ENCODE data around the gene TMEM69.
"Not testable (repeated sequence)": the region's sequence is repeated elsewhere in the genome, so short reads cannot be mapped to it uniquely, and the experiment has no call there.

TMEM69 gene

DNA sequence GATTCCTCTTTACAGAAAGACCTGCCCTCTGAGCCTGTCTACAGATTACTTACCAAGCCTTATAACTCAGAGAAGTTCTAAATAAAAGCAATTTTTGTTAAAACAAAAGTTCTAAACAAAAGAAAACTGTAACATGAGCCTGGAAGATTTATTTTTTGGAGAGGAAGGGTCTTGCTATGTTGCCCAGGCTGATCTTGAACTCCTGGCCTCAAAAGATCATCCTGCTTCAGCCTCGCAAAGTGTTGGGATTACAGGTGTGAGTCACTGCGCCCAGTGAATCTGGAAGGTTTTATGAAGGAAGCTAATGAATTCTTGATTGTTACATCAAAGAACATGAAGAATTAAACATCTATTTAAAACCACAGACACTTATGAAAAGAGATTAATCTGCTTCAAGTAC lies 28.8 kb upstream of the TMEM69 start:
- WGBS (ENCODE audit: insufficient coverage, insufficient read length): no CpG with 5 or more reads among the region's 2 CpGs
- Histone ChIP-seq H3K4me3 (ENCODE audit: low read length) (no peak overlapping the region), H3K36me3 (ENCODE audit: control insufficient read depth, insufficient read depth, low read length) (peaks cover 15% of the 10 kb centered on the region; the same call in 1 of the 2 replicates), H3K4me1 (ENCODE audit: control insufficient read depth, insufficient read depth, low read length) (no peaks in the 10 kb centered on the region), H3K27me3 (ENCODE audit: control insufficient read depth, insufficient read depth, low read length) (no peaks in the 10 kb centered on the region), H3K27ac (ENCODE audit: low read length) (no peak overlapping the region), H3K9me3 (ENCODE audit: control insufficient read depth, insufficient read depth, low read length) (no peaks in the 10 kb centered on the region)
- DNase-seq (ENCODE audit: low read depth, low spot score): no peak

DNA sequence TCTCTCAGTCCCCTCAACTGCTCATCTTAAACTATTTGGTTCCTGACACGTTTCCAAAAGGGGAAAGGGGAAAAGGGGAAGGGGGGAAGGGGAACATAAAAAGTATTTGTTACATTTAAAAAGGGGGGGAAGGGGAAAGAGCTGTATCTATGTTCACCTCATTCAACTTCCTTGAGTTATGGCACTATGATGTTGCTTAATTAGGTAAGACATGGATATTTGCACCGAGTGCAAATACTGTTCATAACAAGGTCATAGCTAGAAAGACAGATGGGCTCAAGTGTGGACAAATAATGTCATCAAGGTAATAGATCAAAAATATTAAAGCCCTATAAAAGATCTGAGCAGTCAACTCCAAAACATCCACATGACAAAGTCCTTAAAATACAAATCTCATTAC lies 27.6 kb upstream of the TMEM69 start:
- WGBS (ENCODE audit: insufficient coverage, insufficient read length): no CpG with 5 or more reads among the region's 2 CpGs
- Histone ChIP-seq H3K27me3 (ENCODE audit: control insufficient read depth, insufficient read depth, low read length) (no peaks in the 10 kb centered on the region), H3K4me3 (ENCODE audit: low read length) (no peak overlapping the region), H3K4me1 (ENCODE audit: control insufficient read depth, insufficient read depth, low read length) (no peaks in the 10 kb centered on the region), H3K9me3 (ENCODE audit: control insufficient read depth, insufficient read depth, low read length) (no peaks in the 10 kb centered on the region), H3K36me3 (ENCODE audit: control insufficient read depth, insufficient read depth, low read length) (peaks cover 9% of the 10 kb centered on the region; the same call in 1 of the 2 replicates), H3K27ac (ENCODE audit: low read length) (no peak overlapping the region)
- no peak for DNase-seq (ENCODE audit: low read depth, low spot score)

DNA sequence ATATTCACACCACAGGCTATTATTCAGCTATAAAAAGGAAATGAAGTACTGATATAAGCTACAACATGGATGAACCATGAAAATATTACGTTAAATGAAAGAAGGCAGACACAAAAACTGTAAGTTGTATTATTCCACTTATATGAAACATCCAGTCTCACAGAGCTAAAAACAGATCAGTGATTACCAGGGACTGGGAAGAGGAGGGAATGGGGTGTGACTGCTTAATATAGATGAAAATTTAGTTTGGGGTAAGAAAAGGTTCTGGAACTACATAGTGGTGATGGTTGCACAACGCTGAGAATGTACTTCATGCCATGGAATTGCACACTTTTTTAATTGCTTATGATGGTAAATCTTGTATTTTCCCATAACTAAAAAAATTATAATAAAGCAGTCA lies 21.1 kb upstream of the TMEM69 start:
- no CpG with 5 or more reads among the region's 2 CpGs for WGBS (ENCODE audit: insufficient coverage, insufficient read length)
- Histone ChIP-seq H3K4me3 (ENCODE audit: low read length) (no peak overlapping the region), H3K27ac (ENCODE audit: low read length) (no peak overlapping the region), H3K36me3 (ENCODE audit: control insufficient read depth, insufficient read depth, low read length) (no peaks in the 10 kb centered on the region), H3K4me1 (ENCODE audit: control insufficient read depth, insufficient read depth, low read length) (no peaks in the 10 kb centered on the region), H3K9me3 (ENCODE audit: control insufficient read depth, insufficient read depth, low read length) (no peaks in the 10 kb centered on the region), H3K27me3 (ENCODE audit: control insufficient read depth, insufficient read depth, low read length) (no peaks in the 10 kb centered on the region)
- DNase-seq (ENCODE audit: low read depth, low spot score): no peak

DNA sequence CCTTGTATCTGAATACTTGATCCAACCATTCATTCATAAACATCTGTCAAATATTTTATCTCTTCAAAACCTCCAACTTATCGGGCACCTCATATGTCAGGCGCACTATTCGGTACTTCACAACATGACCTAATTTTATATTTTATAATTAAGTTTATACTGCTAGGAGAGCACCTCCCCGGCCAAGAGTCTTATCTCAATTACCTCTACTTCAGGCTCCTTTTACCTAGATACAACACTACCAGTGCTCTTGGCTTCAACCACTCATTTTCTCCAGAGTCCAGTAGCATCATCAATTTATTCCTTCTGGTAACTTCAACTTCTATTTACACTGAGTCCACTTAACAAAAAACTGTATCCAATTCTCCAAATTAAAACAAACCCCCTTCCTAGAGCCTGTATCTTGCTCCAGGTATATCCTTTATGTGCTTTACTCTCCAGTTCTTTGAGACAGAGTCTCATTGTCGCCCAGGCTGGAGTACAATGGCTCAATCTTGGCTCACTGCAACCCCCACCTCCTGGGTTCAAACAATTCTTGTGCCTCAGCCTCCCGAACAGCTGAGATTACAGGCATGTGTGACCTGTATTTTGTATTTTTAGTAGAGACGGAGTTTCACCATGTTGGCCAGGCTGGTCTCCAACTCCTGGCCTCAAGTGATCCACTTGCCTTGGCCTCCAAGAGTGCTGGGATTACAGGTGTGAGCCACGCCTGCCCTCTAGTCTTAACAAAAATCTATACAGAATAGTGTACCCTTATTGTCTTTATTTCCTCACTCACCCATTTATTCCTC lies 20.5 kb upstream of the TMEM69 start:
- no peaks in the 10 kb centered on the region for H3K4me1 ChIP-seq (ENCODE audit: control insufficient read depth, insufficient read depth, low read length)
- 100% methylated on average over 3 of the region's 8 CpGs for WGBS (ENCODE audit: insufficient coverage, insufficient read length)
- no peaks in the 10 kb centered on the region for H3K27me3 ChIP-seq (ENCODE audit: control insufficient read depth, insufficient read depth, low read length)
- H3K27ac ChIP-seq (ENCODE audit: low read length): no peak overlapping the region
- no peaks in the 10 kb centered on the region for H3K9me3 ChIP-seq (ENCODE audit: control insufficient read depth, insufficient read depth, low read length)
- DNase-seq (ENCODE audit: low read depth, low spot score): no peak
- H3K36me3 ChIP-seq (ENCODE audit: control insufficient read depth, insufficient read depth, low read length): no peaks in the 10 kb centered on the region
- no peak overlapping the region for H3K4me3 ChIP-seq (ENCODE audit: low read length)

DNA sequence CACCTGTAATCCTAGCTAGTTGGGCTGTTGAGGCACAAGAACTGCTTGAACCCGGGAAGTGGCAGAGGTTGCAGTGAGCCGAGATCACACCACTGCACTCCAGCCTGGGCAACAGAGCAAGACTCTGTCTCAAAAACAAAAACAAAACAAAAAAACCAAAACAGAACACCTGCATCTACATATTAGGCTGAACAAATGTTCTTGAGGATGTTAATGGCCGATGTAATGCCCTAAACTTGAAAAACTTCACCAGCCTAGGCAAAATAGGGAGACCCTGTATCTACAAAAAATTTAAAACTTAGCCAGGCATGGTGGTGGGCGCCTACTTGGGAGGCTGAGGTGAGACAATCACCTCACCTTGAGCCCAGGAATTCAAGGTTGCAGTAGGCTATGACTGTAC lies 19.5 kb upstream of the TMEM69 start:
- no peaks in the 10 kb centered on the region for H3K27me3 ChIP-seq (ENCODE audit: control insufficient read depth, insufficient read depth, low read length)
- H3K4me3 ChIP-seq (ENCODE audit: low read length): no peak overlapping the region
- H3K9me3 ChIP-seq (ENCODE audit: control insufficient read depth, insufficient read depth, low read length): no peaks in the 10 kb centered on the region
- DNase-seq (ENCODE audit: low read depth, low spot score): no peak
- no peaks in the 10 kb centered on the region for H3K36me3 ChIP-seq (ENCODE audit: control insufficient read depth, insufficient read depth, low read length)
- H3K27ac ChIP-seq (ENCODE audit: low read length): no peak overlapping the region
- no CpG with 5 or more reads among the region's 4 CpGs for WGBS (ENCODE audit: insufficient coverage, insufficient read length)
- no peaks in the 10 kb centered on the region for H3K4me1 ChIP-seq (ENCODE audit: control insufficient read depth, insufficient read depth, low read length)

DNA sequence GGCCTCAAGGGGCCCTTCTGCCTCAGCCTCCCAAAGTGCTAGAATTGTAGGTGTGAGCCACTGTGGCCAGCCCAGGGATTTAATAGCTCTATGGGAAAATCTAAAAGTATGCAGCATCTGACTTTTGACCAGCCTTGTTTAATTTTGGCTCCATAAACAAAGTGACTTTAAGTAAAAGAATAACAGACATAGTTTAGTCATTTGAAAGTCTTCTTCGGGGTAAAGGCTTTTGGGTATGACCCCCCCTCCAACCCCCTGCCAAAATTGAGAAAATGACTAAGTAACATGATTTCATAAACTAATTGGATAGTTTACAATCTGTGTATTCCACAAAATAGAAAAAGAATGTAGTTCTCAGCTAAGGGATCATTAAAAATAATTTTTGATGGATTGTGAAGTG lies 18.6 kb upstream of the TMEM69 start:
- Histone ChIP-seq H3K36me3 (ENCODE audit: control insufficient read depth, insufficient read depth, low read length) (no peaks in the 10 kb centered on the region), H3K27ac (ENCODE audit: low read length) (no peak overlapping the region), H3K9me3 (ENCODE audit: control insufficient read depth, insufficient read depth, low read length) (no peaks in the 10 kb centered on the region), H3K4me1 (ENCODE audit: control insufficient read depth, insufficient read depth, low read length) (no peaks in the 10 kb centered on the region), H3K4me3 (ENCODE audit: low read length) (no peak overlapping the region), H3K27me3 (ENCODE audit: control insufficient read depth, insufficient read depth, low read length) (no peaks in the 10 kb centered on the region)
- no peak for DNase-seq (ENCODE audit: low read depth, low spot score)
- no CpG with 5 or more reads among the region's 1 CpG for WGBS (ENCODE audit: insufficient coverage, insufficient read length)

DNA sequence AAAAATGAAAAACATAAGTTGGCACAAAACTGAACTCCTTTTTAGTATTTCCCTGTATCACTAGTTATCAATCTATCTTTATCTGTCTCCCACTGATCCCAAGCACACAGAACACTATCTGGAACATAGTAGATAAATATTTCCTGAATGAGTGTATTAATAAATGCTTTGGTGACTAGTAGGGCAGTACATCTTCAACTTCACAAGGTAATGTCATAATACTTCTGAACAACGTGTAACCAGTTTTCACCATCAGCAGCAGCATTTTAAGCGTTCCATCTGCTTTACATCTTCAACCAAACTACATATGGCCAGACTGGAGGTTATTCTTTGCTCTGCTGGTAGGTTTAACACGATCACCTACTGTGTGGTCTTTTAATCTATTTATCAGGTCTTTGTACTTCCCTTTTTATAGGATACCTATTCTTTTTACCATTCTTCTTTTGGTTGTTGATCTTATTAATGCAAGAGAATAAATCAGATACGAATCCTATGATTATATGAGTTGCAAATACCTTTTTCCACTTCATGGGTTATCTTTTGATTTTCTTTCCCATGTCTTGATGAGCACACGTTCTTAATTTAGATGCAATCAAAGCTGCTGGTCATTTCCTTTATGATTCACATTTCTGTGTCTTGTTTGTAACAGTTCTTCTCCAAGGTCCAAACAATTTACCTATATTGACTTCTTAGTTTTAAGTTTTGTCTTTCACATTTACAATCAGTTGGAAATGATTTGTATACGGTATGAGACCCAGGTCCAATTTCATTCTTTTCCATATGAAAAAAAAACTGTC lies 17.9 kb upstream of the TMEM69 start:
- DNase-seq (ENCODE audit: low read depth, low spot score): no peak
- Histone ChIP-seq H3K4me3 (ENCODE audit: low read length) (no peak overlapping the region), H3K9me3 (ENCODE audit: control insufficient read depth, insufficient read depth, low read length) (no peaks in the 10 kb centered on the region), H3K27me3 (ENCODE audit: control insufficient read depth, insufficient read depth, low read length) (no peaks in the 10 kb centered on the region), H3K4me1 (ENCODE audit: control insufficient read depth, insufficient read depth, low read length) (no peaks in the 10 kb centered on the region), H3K36me3 (ENCODE audit: control insufficient read depth, insufficient read depth, low read length) (no peaks in the 10 kb centered on the region), H3K27ac (ENCODE audit: low read length) (no peak overlapping the region)
- WGBS (ENCODE audit: insufficient coverage, insufficient read length): no CpG with 5 or more reads among the region's 6 CpGs

DNA sequence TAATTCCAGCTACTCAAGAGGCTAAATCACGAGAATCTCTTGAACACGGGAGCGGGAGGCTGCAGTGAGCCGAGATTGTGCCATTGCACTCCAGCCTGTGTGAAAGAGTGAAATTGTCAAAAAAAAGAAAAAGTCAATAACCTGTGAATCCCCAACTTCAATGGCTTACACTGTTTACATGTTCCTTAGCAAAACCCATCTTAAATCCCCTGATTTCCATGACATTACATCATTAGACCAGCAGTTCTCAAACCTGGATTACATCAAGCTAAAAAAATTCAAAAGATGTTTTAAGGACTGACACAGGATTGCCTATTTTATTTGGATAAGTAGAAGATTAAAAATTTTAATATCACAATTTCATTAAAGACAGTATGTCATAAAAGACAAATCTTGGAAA lies 14.0 kb upstream of the TMEM69 start:
- Histone ChIP-seq H3K9me3 (ENCODE audit: control insufficient read depth, insufficient read depth, low read length) (no peaks in the 10 kb centered on the region), H3K27ac (ENCODE audit: low read length) (no peak overlapping the region), H3K36me3 (ENCODE audit: control insufficient read depth, insufficient read depth, low read length) (no peaks in the 10 kb centered on the region), H3K27me3 (ENCODE audit: control insufficient read depth, insufficient read depth, low read length) (no peaks in the 10 kb centered on the region), H3K4me3 (ENCODE audit: low read length) (no peak overlapping the region), H3K4me1 (ENCODE audit: control insufficient read depth, insufficient read depth, low read length) (no peaks in the 10 kb centered on the region)
- DNase-seq (ENCODE audit: low read depth, low spot score): no peak
- no CpG with 5 or more reads among the region's 4 CpGs for WGBS (ENCODE audit: insufficient coverage, insufficient read length)

DNA sequence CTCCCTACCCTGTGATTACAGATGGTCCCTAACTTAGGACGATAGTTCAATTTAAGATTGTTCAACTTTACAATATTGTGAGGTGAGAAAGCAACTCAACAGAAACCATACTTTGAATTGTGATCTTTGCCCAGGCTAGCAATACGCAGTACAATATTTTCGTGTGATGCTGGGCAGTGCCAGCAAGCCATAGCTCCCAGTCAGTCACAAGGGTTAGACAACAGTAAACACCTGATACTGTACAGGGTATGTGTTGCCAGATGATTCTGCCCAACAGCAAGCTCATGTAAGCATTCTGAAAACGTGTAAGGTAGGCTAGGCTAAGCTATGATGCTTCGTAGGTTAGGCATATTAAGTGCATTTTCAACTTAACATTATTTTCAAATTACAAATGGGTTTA lies 13.5 kb upstream of the TMEM69 start:
- Histone ChIP-seq H3K9me3 (ENCODE audit: control insufficient read depth, insufficient read depth, low read length) (no peaks in the 10 kb centered on the region), H3K4me3 (ENCODE audit: low read length) (no peak overlapping the region), H3K4me1 (ENCODE audit: control insufficient read depth, insufficient read depth, low read length) (peaks cover 2% of the 10 kb centered on the region; the same call in 1 of the 2 replicates), H3K27me3 (ENCODE audit: control insufficient read depth, insufficient read depth, low read length) (no peaks in the 10 kb centered on the region), H3K36me3 (ENCODE audit: control insufficient read depth, insufficient read depth, low read length) (no peaks in the 10 kb centered on the region), H3K27ac (ENCODE audit: low read length) (no peak overlapping the region)
- WGBS (ENCODE audit: insufficient coverage, insufficient read length): no CpG with 5 or more reads among the region's 5 CpGs
- DNase-seq (ENCODE audit: low read depth, low spot score): no peak

DNA sequence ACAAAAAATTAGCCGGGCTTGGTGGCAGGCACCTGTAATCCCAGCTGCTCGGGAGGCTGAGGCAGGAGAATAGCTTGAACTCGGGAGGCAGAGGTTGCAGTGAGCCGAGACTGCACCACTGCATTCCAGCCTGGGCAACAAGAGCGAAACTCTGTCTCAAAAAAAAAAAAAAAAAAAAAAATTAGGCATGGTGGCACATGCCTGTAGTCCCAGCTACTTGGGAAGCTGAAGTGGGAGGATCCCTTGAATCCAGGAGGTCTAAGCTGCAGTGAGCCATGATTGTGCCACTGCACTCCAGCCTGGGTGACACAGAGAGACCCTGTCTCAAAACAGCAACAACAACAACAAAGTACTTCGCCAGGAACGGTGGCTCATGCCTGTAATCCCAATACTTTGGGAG lies 11.4 kb upstream of the TMEM69 start:
- H3K36me3 ChIP-seq (ENCODE audit: control insufficient read depth, insufficient read depth, low read length); H3K4me1 ChIP-seq (ENCODE audit: control insufficient read depth, insufficient read depth, low read length); DNase-seq (ENCODE audit: low read depth, low spot score); H3K9me3 ChIP-seq (ENCODE audit: control insufficient read depth, insufficient read depth, low read length); H3K27me3 ChIP-seq (ENCODE audit: control insufficient read depth, insufficient read depth, low read length); H3K4me3 ChIP-seq (ENCODE audit: low read length); H3K27ac ChIP-seq (ENCODE audit: low read length): not testable (repeated sequence)
- no CpG with 5 or more reads among the region's 7 CpGs for WGBS (ENCODE audit: insufficient coverage, insufficient read length)

All from iPS DF 6.9 (cell line).